SK-N-SH (cell line): Measurements from ENCODE around the gene PDS5B. TPM values are rescaled to one million over a fixed set of nuclear protein-coding genes. Genes with fewer than 3 reads are reported as not detected.
A peak's percentile ranks its signal among the peaks of the same experiment; 100 is the strongest.

Experiments used
- CTCF ChIA-PET: fragments of 300-600, 350-600 bp; formaldehyde crosslinking; extraction: SDS; loops from one replicate; lab custom pipeline; 2021; lab: Yijun Ruan, JAX
- POLR2A ChIA-PET: fragments of 350-600 bp; sonication (Branson Sonifier 250); formaldehyde crosslinking; extraction: SDS; loops from one replicate; lab custom pipeline; 2020; ENCODE audit warnings: antibody characterized with exemption, inconsistent platforms; lab: Yijun Ruan, JAX
- DNase-seq: peaks from one replicate; pipeline ENCODE4 v3.0.0; 2012
- H2AFZ ChIP-seq: fragments of 200-600 bp; sonication (generic); 2 replicates; pipeline ENCODE4 v1.8.1; 2016; ENCODE audit warnings: antibody characterized with exemption, mild to moderate bottlenecking, low read depth
- H3F3A ChIP-seq: fragments of 200-600 bp; sonication (generic); replicated peaks from 2 replicates; pipeline ENCODE3; 2016; ENCODE audit warnings: antibody characterized with exemption, mild to moderate bottlenecking; ENCODE audit not compliant: insufficient read depth
- H3K27ac ChIP-seq, 2 experiments: fragments of 200-500 bp in 1 of 2; fragments of 200-600 bp in 1 of 2; sonication (Bioruptor generic) in 1 of 2; sonication (generic), shearing (Covaris generic) in 1 of 2; 2 replicates each; pipeline versions ENCODE4 v1.5.1 to v1.6.1; 2014 to 2016; ENCODE audit warnings: low read depth in 2 of 2, inconsistent platforms in 1 of 2, low read length in 1 of 2, mild to moderate bottlenecking in 1 of 2, mixed read lengths in 1 of 2
- H3K27me3 ChIP-seq: fragments of 200-600 bp; sonication (generic), shearing (Covaris generic); 2 replicates; pipeline ENCODE4 v1.6.1; 2016; ENCODE audit warnings: mixed run types; ENCODE audit not compliant: insufficient read depth
- H3K36me3 ChIP-seq, 2 experiments: fragments of 200-500 bp in 1 of 2; fragments of 200-600 bp in 1 of 2; sonication (Bioruptor generic) in 1 of 2; sonication (generic) in 1 of 2; replicated peaks in 1 of 2; 2 replicates each; pipeline versions ENCODE3 to v1.5.1; 2014 to 2016; ENCODE audit warnings: low read length in 1 of 2, mild to moderate bottlenecking in 1 of 2; ENCODE audit not compliant: insufficient read depth in 2 of 2, control insufficient read depth in 1 of 2
- H3K4me1 ChIP-seq, 2 experiments: fragments of 200-500 bp in 1 of 2; fragments of 200-600 bp in 1 of 2; sonication (Bioruptor generic) in 1 of 2; sonication (generic), shearing (Covaris generic) in 1 of 2; 2 replicates each; pipeline versions ENCODE4 v1.5.1 to v1.6.1; 2014 to 2016; ENCODE audit warnings: low read depth in 1 of 2, low read length in 1 of 2, mixed run types in 1 of 2; ENCODE audit not compliant: insufficient read depth in 2 of 2, control insufficient read depth in 1 of 2
- H3K4me2 ChIP-seq: fragments of 200-600 bp; sonication (generic), shearing (Covaris generic); 2 replicates; pipeline ENCODE4 v1.6.1; 2017; ENCODE audit warnings: mixed run types
- H3K4me3 ChIP-seq, 2 experiments: fragments of 200-500 bp in 1 of 2; fragments of 200-600 bp in 1 of 2; sonication (Bioruptor generic) in 1 of 2; sonication (generic), shearing (Covaris generic) in 1 of 2; 2 replicates each; pipeline versions ENCODE4 v1.5.1 to v1.8.1; 2014 to 2016; ENCODE audit warnings: low read depth in 2 of 2, inconsistent platforms in 1 of 2, low read length in 1 of 2, mild to moderate bottlenecking in 1 of 2, mixed read lengths in 1 of 2, moderate library complexity in 1 of 2
- H3K79me2 ChIP-seq: fragments of 200-600 bp; sonication (generic); 2 replicates; pipeline ENCODE4 v1.8.1; 2017; ENCODE audit warnings: mild to moderate bottlenecking; ENCODE audit not compliant: insufficient read depth
- H3K9ac ChIP-seq: fragments of 200-600 bp; sonication (generic); 2 replicates; pipeline ENCODE4 v1.6.1; 2017; ENCODE audit warnings: mixed run types
- H3K9me2 ChIP-seq: fragments of 200-600 bp; sonication (generic); 2 replicates; pipeline ENCODE4 v1.6.1; 2017; ENCODE audit warnings: mixed run types
- H3K9me3 ChIP-seq: fragments of 200-600 bp; sonication (generic); 2 replicates; pipeline ENCODE4 v1.6.1; 2017; ENCODE audit warnings: mixed run types, mild to moderate bottlenecking, moderate library complexity
- H4K20me1 ChIP-seq: fragments of 200-600 bp; sonication (generic); 2 replicates; pipeline ENCODE4 v1.6.1; 2017; ENCODE audit warnings: mild to moderate bottlenecking, mixed run types; ENCODE audit not compliant: insufficient read depth
- FOXM1 ChIP-seq: IDR thresholded peaks from 2 replicates; pipeline ENCODE4 v1.4.0; 2012; ENCODE audit warnings: low read depth, mild to moderate bottlenecking
- GATA2 ChIP-seq: sonication (generic); formaldehyde crosslinking; IDR thresholded peaks from 2 replicates; pipeline ENCODE4 v1.5.0; 2020; ENCODE audit warnings: mild to moderate bottlenecking, missing genetic modification reagents
- MEF2A ChIP-seq: IDR thresholded peaks from 2 replicates; pipeline ENCODE4 v1.4.0; 2012; ENCODE audit warnings: low read depth, borderline replicate concordance
- NFIC ChIP-seq: IDR thresholded peaks from 2 replicates; pipeline ENCODE4 v1.4.0; 2012; ENCODE audit warnings: borderline replicate concordance
- REST ChIP-seq: IDR thresholded peaks from 2 replicates; pipeline ENCODE4 v1.6.1; 2012; ENCODE audit warnings: mild to moderate bottlenecking, low read depth, low read length, moderate library complexity
- TAF1 ChIP-seq: IDR thresholded peaks from 2 replicates; pipeline ENCODE4 v1.6.1; 2012; ENCODE audit warnings: low read depth, mild to moderate bottlenecking, low read length, moderate library complexity, borderline replicate concordance
- USF2 ChIP-seq: fragments of 150-350 bp; IDR thresholded peaks from 2 replicates; pipeline ENCODE4 v1.6.1; 2017; ENCODE audit warnings: antibody characterized with exemption, low read length, low read depth, borderline replicate concordance
- WGBS: methylation state at CpG from one replicate; pipeline ENCODE4 v1.1.6; 2017; ENCODE audit warnings: low lambda C conversion rate; 5-methylcytosine and 5-hydroxymethylcytosine counted together
- polyA plus RNA-seq, 3 experiments: library from polyadenylated mRNA; depleted of rRNA; stranded (reverse); fragments of >200 nt; gene quantifications; 2 replicates each; pipeline ENCODE4 v1.2.3, GENCODE V29; 2012
- TF ChIP-seq, protein P1 (sequence below): fragments of 150-350 bp; IDR thresholded peaks from 2 replicates; pipeline ENCODE4 v1.6.1; 2016; ENCODE audit warnings: mild to moderate bottlenecking, low read depth, low read length
- TF ChIP-seq, protein P2 (sequence below): fragments of 200-600 bp; sonication (generic); IDR thresholded peaks from 2 replicates; pipeline ENCODE4 v1.6.1; 2017; ENCODE audit warnings: antibody characterized with exemption, mild to moderate bottlenecking, moderate library complexity
- TF ChIP-seq, protein P3 (sequence below): IDR thresholded peaks from 2 replicates; pipeline ENCODE4 v1.4.0; 2012; ENCODE audit warnings: low read depth, borderline replicate concordance
- TF ChIP-seq, protein P4 (sequence below): IDR thresholded peaks from 2 replicates; pipeline ENCODE4 v1.4.0; 2012; ENCODE audit warnings: low read depth

PDS5B gene
- polyA plus RNA-seq, 1 of the 3 experiments (the other 2 are of a cell fraction): 3.8 TPM

- Histone ChIP-seq H3K9ac (no peak overlapping the region), H3K36me3 (peaks cover 16 to 35% of the 10 kb centered on the region in 2 experiments), H3K4me1 (peaks cover 0 to 21% of the 10 kb centered on the region in 2 experiments; a peak in 2 of 4 replicates), H3K27me3 (no peaks in the 10 kb centered on the region), H3F3A (peaks cover 5% of the 10 kb centered on the region), H3K9me2 (no peaks in the 10 kb centered on the region), H3K4me3 (no peak overlapping the region), H3K27ac (no peak overlapping the region), H3K79me2 (peaks cover 23% of the 10 kb centered on the region), H3K9me3 (no peaks in the 10 kb centered on the region), H2AFZ (no peak overlapping the region), H3K4me2 (no peak overlapping the region), H4K20me1 (no peaks in the 10 kb centered on the region)
- CTCF ChIA-PET: no interaction called here
- DNase-seq: no peak
- POLR2A ChIA-PET: no interaction called here
- WGBS: 95% methylated on average over 1 of the region's 1 CpG
- peak; percentile 53 for TF ChIP-seq NFIC
- TF ChIP-seq, protein P1, sequence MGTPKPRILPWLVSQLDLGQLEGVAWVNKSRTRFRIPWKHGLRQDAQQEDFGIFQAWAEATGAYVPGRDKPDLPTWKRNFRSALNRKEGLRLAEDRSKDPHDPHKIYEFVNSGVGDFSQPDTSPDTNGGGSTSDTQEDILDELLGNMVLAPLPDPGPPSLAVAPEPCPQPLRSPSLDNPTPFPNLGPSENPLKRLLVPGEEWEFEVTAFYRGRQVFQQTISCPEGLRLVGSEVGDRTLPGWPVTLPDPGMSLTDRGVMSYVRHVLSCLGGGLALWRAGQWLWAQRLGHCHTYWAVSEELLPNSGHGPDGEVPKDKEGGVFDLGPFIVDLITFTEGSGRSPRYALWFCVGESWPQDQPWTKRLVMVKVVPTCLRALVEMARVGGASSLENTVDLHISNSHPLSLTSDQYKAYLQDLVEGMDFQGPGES: no peak
Observed at GRCh38 chr13:32734511-32734910, 148.3 kb downstream of the PDS5B start.

- Histone ChIP-seq H3K27me3 (no peaks in the 10 kb centered on the region), H3F3A (peaks cover 5% of the 10 kb centered on the region), H4K20me1 (no peaks in the 10 kb centered on the region), H3K4me1 (peaks cover 0 to 21% of the 10 kb centered on the region in 2 experiments; a peak in 2 of 4 replicates), H3K36me3 (peaks cover 16 to 40% of the 10 kb centered on the region in 2 experiments), H3K4me2 (no peak overlapping the region), H3K4me3 (no peak overlapping the region), H3K9me3 (no peaks in the 10 kb centered on the region), H3K9ac (no peak overlapping the region), H3K9me2 (no peaks in the 10 kb centered on the region), H3K79me2 (peaks cover 17% of the 10 kb centered on the region), H3K27ac (no peak overlapping the region), H2AFZ (no peak overlapping the region)
- no peak for TF ChIP-seq TAF1
- CTCF ChIA-PET: no interaction called here
- DNase-seq: no peak
- POLR2A ChIA-PET: no interaction called here
Observed at GRCh38 chr13:32735859-32736258, 149.6 kb downstream of the PDS5B start.

GRCh38 chr13:32736648-32737047 is 150.4 kb downstream of the PDS5B start:
- Histone ChIP-seq H4K20me1 (no peaks in the 10 kb centered on the region), H3K9ac (no peak overlapping the region), H3K9me3 (no peaks in the 10 kb centered on the region), H3K4me1 (peaks cover 0 to 15% of the 10 kb centered on the region in 2 experiments; a peak in 2 of 4 replicates), H3K9me2 (no peaks in the 10 kb centered on the region), H3K4me3 (no peak overlapping the region), H2AFZ (no peak overlapping the region), H3K36me3 (peaks cover 16 to 46% of the 10 kb centered on the region in 2 experiments), H3F3A (peaks cover 5% of the 10 kb centered on the region), H3K4me2 (no peak overlapping the region), H3K79me2 (peaks cover 12% of the 10 kb centered on the region; the same call in 1 of the 2 replicates), H3K27ac (no peak overlapping the region; a peak in 1 of 4 replicates), H3K27me3 (no peaks in the 10 kb centered on the region)
- WGBS: 88% methylated on average over 4 of the region's 4 CpGs
- POLR2A ChIA-PET: no interaction called here
- DNase-seq: no peak
- CTCF ChIA-PET: interaction anchor here (0.7 to 1.2 kb wide), 2 partner anchors 149 to 223 kb away, joined by 3 read pairs; no protein-coding TSS in a partner anchor
- TF ChIP-seq, protein P2, sequence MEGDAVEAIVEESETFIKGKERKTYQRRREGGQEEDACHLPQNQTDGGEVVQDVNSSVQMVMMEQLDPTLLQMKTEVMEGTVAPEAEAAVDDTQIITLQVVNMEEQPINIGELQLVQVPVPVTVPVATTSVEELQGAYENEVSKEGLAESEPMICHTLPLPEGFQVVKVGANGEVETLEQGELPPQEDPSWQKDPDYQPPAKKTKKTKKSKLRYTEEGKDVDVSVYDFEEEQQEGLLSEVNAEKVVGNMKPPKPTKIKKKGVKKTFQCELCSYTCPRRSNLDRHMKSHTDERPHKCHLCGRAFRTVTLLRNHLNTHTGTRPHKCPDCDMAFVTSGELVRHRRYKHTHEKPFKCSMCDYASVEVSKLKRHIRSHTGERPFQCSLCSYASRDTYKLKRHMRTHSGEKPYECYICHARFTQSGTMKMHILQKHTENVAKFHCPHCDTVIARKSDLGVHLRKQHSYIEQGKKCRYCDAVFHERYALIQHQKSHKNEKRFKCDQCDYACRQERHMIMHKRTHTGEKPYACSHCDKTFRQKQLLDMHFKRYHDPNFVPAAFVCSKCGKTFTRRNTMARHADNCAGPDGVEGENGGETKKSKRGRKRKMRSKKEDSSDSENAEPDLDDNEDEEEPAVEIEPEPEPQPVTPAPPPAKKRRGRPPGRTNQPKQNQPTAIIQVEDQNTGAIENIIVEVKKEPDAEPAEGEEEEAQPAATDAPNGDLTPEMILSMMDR: no peak
- TF ChIP-seq FOXM1: no peak
- TF ChIP-seq, protein P3, sequence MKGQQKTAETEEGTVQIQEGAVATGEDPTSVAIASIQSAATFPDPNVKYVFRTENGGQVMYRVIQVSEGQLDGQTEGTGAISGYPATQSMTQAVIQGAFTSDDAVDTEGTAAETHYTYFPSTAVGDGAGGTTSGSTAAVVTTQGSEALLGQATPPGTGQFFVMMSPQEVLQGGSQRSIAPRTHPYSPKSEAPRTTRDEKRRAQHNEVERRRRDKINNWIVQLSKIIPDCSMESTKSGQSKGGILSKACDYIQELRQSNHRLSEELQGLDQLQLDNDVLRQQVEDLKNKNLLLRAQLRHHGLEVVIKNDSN: no peak
- TF ChIP-seq MEF2A: no peak
- TF ChIP-seq, protein P4, sequence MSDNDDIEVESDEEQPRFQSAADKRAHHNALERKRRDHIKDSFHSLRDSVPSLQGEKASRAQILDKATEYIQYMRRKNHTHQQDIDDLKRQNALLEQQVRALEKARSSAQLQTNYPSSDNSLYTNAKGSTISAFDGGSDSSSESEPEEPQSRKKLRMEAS: no peak
- TF ChIP-seq GATA2 (CRISPR knock-in tag): no peak
- no peak for TF ChIP-seq TAF1
- TF ChIP-seq REST: no peak
- no peak for TF ChIP-seq USF2
